WTC11 (cell line): Measurements from ENCODE around the gene TMEM120B.

Experiments
- CREM ChIP-seq: sonication (generic); formaldehyde crosslinking; IDR thresholded peaks from 2 replicates; pipeline ENCODE4 v1.8.1; 2022; ENCODE audit warnings: mild to moderate bottlenecking, missing genetic modification reagents, moderate library complexity
- JUN ChIP-seq: sonication (generic); formaldehyde crosslinking; IDR thresholded peaks from 2 replicates; pipeline ENCODE4 v1.8.0; 2023; ENCODE audit warnings: mild to moderate bottlenecking, missing genetic modification reagents
- NFE2L1 ChIP-seq: sonication (generic); formaldehyde crosslinking; IDR thresholded peaks from 2 replicates; pipeline ENCODE4 v1.8.1; 2023; ENCODE audit warnings: missing genetic modification reagents
- NR1H2 ChIP-seq: sonication (generic); formaldehyde crosslinking; IDR thresholded peaks from 2 replicates; pipeline ENCODE4 v1.9.0; 2021; ENCODE audit warnings: mild to moderate bottlenecking, moderate library complexity, missing genetic modification reagents
- NR2C2 ChIP-seq: sonication (generic); formaldehyde crosslinking; IDR thresholded peaks from 2 replicates; pipeline ENCODE4 v1.8.0; 2022; ENCODE audit warnings: mild to moderate bottlenecking, missing genetic modification reagents
- ZNF423 ChIP-seq: fragments of 250-450 bp; sonication (Bioruptor Pico); IDR thresholded peaks from 2 replicates; pipeline ENCODE4 v2.1.2; 2022; ENCODE audit warnings: mild to moderate bottlenecking, moderate library complexity
- TF ChIP-seq, protein P1 (sequence below): fragments of 200-600 bp; IDR thresholded peaks from 2 replicates; pipeline ENCODE4 v1.8.0; 2022; ENCODE audit warnings: antibody characterized with exemption
- TF ChIP-seq, protein P2 (sequence below): sonication (generic); formaldehyde crosslinking; IDR thresholded peaks from 2 replicates; pipeline ENCODE4 v1.8.1; 2022; ENCODE audit warnings: low read depth, missing genetic modification reagents, borderline replicate concordance
- TF ChIP-seq, protein P3 (sequence below): sonication (generic); formaldehyde crosslinking; IDR thresholded peaks from 2 replicates; pipeline ENCODE4 v1.8.1; 2023; ENCODE audit warnings: mild to moderate bottlenecking, missing genetic modification reagents, moderate library complexity
- TF ChIP-seq, protein P4 (sequence below): sonication (generic); formaldehyde crosslinking; IDR thresholded peaks from 2 replicates; pipeline ENCODE4 v1.8.1; 2022; ENCODE audit warnings: low read depth, mild to moderate bottlenecking, moderate library complexity, missing genetic modification reagents, borderline replicate concordance
- TF ChIP-seq, protein P5 (sequence below): sonication (generic); formaldehyde crosslinking; IDR thresholded peaks from 2 replicates; pipeline ENCODE4 v1.8.0; 2022; ENCODE audit warnings: mild to moderate bottlenecking, missing genetic modification reagents
- TF ChIP-seq, protein P6 (sequence below): sonication (generic); formaldehyde crosslinking; conservative IDR thresholded peaks from 2 replicates; pipeline ENCODE4 v1.8.1; 2023; ENCODE audit warnings: mild to moderate bottlenecking, low read depth, missing genetic modification reagents, moderate library complexity

DNA sequence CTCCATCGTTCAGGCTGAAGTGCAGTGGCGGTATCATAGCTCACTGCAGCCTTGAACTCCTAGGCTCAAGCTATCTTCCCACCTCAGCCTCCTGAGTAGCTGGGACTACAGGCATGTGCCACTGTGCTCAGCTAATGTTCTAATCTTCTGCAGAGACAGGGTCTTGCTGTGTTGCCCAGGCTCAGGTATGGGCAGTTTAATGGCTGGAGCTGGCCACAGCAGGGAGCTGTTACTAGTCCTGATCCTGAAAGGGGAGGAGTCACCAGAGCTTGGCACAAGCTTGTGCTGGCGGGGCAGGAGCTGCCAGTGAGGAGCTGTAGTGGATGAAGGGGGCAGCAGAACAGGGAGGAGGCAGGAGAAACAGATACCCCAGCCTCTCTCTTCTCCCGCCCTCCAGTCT is 10.6 kb downstream of the TMEM120B start:
- TF ChIP-seq, protein P1, sequence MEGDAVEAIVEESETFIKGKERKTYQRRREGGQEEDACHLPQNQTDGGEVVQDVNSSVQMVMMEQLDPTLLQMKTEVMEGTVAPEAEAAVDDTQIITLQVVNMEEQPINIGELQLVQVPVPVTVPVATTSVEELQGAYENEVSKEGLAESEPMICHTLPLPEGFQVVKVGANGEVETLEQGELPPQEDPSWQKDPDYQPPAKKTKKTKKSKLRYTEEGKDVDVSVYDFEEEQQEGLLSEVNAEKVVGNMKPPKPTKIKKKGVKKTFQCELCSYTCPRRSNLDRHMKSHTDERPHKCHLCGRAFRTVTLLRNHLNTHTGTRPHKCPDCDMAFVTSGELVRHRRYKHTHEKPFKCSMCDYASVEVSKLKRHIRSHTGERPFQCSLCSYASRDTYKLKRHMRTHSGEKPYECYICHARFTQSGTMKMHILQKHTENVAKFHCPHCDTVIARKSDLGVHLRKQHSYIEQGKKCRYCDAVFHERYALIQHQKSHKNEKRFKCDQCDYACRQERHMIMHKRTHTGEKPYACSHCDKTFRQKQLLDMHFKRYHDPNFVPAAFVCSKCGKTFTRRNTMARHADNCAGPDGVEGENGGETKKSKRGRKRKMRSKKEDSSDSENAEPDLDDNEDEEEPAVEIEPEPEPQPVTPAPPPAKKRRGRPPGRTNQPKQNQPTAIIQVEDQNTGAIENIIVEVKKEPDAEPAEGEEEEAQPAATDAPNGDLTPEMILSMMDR, result no peak
- TF ChIP-seq NR2C2 (CRISPR knock-in tag) (no peak), ZNF423 (CRISPR knock-in tag) (no peak), NFE2L1 (no peak), JUN (no peak), NR1H2 (no peak), CREM (CRISPR knock-in tag) (no peak)
- TF ChIP-seq, protein P2, sequence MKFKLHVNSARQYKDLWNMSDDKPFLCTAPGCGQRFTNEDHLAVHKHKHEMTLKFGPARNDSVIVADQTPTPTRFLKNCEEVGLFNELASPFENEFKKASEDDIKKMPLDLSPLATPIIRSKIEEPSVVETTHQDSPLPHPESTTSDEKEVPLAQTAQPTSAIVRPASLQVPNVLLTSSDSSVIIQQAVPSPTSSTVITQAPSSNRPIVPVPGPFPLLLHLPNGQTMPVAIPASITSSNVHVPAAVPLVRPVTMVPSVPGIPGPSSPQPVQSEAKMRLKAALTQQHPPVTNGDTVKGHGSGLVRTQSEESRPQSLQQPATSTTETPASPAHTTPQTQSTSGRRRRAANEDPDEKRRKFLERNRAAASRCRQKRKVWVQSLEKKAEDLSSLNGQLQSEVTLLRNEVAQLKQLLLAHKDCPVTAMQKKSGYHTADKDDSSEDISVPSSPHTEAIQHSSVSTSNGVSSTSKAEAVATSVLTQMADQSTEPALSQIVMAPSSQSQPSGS (CRISPR knock-in tag), result no peak
- TF ChIP-seq, protein P3, sequence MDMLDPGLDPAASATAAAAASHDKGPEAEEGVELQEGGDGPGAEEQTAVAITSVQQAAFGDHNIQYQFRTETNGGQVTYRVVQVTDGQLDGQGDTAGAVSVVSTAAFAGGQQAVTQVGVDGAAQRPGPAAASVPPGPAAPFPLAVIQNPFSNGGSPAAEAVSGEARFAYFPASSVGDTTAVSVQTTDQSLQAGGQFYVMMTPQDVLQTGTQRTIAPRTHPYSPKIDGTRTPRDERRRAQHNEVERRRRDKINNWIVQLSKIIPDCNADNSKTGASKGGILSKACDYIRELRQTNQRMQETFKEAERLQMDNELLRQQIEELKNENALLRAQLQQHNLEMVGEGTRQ (CRISPR knock-in tag), result no peak
- TF ChIP-seq, protein P4, sequence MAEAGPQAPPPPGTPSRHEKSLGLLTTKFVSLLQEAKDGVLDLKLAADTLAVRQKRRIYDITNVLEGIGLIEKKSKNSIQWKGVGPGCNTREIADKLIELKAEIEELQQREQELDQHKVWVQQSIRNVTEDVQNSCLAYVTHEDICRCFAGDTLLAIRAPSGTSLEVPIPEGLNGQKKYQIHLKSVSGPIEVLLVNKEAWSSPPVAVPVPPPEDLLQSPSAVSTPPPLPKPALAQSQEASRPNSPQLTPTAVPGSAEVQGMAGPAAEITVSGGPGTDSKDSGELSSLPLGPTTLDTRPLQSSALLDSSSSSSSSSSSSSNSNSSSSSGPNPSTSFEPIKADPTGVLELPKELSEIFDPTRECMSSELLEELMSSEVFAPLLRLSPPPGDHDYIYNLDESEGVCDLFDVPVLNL (CRISPR knock-in tag), result no peak
- TF ChIP-seq, protein P5, sequence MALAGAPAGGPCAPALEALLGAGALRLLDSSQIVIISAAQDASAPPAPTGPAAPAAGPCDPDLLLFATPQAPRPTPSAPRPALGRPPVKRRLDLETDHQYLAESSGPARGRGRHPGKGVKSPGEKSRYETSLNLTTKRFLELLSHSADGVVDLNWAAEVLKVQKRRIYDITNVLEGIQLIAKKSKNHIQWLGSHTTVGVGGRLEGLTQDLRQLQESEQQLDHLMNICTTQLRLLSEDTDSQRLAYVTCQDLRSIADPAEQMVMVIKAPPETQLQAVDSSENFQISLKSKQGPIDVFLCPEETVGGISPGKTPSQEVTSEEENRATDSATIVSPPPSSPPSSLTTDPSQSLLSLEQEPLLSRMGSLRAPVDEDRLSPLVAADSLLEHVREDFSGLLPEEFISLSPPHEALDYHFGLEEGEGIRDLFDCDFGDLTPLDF (CRISPR knock-in tag), result no peak
- TF ChIP-seq, protein P6, sequence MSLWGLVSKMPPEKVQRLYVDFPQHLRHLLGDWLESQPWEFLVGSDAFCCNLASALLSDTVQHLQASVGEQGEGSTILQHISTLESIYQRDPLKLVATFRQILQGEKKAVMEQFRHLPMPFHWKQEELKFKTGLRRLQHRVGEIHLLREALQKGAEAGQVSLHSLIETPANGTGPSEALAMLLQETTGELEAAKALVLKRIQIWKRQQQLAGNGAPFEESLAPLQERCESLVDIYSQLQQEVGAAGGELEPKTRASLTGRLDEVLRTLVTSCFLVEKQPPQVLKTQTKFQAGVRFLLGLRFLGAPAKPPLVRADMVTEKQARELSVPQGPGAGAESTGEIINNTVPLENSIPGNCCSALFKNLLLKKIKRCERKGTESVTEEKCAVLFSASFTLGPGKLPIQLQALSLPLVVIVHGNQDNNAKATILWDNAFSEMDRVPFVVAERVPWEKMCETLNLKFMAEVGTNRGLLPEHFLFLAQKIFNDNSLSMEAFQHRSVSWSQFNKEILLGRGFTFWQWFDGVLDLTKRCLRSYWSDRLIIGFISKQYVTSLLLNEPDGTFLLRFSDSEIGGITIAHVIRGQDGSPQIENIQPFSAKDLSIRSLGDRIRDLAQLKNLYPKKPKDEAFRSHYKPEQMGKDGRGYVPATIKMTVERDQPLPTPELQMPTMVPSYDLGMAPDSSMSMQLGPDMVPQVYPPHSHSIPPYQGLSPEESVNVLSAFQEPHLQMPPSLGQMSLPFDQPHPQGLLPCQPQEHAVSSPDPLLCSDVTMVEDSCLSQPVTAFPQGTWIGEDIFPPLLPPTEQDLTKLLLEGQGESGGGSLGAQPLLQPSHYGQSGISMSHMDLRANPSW (CRISPR knock-in tag), result no peak
